Subcutaneous adipose tissue (tissue), 4 donors: ENCODE data around the gene FOXN1. TPM values are rescaled to one million over a fixed set of nuclear protein-coding genes. Genes with fewer than 3 reads are reported as not detected.

ENCODE experiments used
- total RNA-seq, 4 donors: library from RNA; depleted of rRNA; stranded (reverse); fragments of >200 nt; gene quantifications; one replicate each; pipeline ENCODE4 v1.1.0, GENCODE V29; 2016
- TF ChIP-seq, protein P1 (sequence below): fragments of 450-650 bp; IDR thresholded peaks from one replicate; pipeline ENCODE4 v1.5.1; 2016; ENCODE audit warnings: low read depth, mild to moderate bottlenecking, control low read depth, antibody characterized with exemption, moderate library complexity

The FOXN1 gene
- not detected for total RNA-seq

DNA sequence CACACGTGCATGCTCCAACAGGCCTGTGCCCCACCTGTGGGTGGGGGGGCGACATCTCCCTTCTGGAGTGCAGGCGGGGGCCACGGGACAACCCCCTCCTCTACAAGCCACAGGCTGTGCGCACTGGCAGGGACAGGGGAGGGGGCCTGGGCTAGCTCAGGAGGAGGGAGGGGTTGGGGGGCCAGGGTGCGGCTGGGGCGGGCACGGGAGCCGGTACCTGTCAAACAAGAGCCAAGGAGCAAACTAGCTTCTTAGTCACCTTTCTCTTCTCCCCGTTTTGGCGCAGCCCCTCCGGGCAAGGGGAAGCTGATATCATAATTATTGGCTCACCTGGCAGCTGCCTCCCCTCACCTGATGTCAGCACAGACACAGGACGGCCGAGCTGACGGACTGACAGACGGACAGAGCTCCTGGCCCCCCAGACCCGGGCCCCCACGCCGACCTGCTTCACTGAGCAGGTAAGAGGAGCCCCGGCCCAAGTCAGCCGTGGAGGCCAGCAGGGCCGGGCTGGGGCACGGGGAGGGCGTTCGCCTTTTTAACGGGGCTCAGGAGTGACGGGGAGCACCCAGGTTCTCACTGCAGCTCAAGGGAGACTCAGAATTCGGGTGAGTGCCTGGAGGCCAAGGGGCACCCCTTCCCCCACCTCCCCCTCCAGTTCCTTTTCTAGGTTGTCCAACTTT, at the start of gene FOXN1:
FOXN1 (plus strand) TSS at position 363 of the 680 bp plus-strand sequence. CDS start 17,622 bp downstream, outside the sequence.
- TF ChIP-seq, protein P1, sequence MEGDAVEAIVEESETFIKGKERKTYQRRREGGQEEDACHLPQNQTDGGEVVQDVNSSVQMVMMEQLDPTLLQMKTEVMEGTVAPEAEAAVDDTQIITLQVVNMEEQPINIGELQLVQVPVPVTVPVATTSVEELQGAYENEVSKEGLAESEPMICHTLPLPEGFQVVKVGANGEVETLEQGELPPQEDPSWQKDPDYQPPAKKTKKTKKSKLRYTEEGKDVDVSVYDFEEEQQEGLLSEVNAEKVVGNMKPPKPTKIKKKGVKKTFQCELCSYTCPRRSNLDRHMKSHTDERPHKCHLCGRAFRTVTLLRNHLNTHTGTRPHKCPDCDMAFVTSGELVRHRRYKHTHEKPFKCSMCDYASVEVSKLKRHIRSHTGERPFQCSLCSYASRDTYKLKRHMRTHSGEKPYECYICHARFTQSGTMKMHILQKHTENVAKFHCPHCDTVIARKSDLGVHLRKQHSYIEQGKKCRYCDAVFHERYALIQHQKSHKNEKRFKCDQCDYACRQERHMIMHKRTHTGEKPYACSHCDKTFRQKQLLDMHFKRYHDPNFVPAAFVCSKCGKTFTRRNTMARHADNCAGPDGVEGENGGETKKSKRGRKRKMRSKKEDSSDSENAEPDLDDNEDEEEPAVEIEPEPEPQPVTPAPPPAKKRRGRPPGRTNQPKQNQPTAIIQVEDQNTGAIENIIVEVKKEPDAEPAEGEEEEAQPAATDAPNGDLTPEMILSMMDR, result no peak

GRCh38 chr17:28457890-28458289, 48.3 kb upstream of the FOXN1 start:
- TF ChIP-seq, protein P1, result no peak

DNA sequence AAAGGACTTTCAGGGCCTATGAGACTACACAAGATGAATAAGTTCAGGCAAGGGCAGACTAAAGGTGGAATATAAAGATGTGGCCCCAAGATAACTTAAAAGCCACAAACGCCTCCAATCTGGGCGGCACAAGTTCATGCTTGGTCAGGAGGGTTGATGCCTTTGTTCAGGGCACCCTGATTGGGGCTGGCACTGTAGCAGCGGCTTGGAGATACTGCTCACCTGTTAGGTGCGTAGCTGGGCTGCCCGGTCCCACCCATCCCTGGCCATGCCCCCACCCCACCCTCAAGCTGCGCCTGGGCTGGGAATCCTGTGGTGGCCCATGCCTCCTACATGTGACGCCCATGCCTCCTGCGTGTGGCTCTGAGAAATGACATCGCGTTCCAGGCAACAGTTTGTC, 45.2 kb upstream of the FOXN1 start:
- TF ChIP-seq, protein P1, result no peak

GRCh38 chr17:28466001-28466400, 40.1 kb upstream of the FOXN1 start:
- TF ChIP-seq, protein P1, result no peak

DNA sequence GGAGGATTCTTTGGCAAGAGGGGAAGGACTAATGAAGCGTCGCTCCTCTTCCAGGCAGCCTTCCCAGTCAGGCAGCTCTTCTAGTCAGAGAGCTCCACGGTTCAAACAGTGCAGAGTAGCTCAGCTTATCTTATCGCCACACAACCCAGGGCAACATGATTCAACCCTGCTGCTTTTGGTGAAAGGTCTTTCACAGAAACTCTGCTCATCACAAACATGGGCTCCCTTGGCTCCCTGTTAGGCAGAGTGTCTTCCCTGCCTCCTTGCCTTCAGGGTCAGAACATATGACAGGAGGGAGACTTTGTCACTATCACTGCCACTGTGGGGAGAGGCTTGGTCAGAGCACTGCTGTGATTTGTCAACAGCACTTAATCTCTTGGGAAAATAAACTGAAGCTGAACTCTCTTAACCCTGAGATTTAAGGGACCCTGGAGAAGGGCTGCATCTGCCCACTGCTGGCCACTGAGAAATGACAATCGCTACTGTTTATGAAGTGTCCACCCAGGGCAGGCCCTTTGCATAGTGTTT, 39.6 kb upstream of the FOXN1 start:
- TF ChIP-seq, protein P1, result no peak

- TF ChIP-seq, protein P1, result no peak
Measured at GRCh38 chr17:28467456-28468025, 38.6 kb upstream of the FOXN1 start.

GRCh38 chr17:28468781-28469180, 37.4 kb upstream of the FOXN1 start:
- TF ChIP-seq, protein P1, result no peak
